A549 treated with AZD9567 at 1 μM for 4 hours (cell line): Measurements from ENCODE around the gene ABCC1. TPM values are rescaled to one million over a fixed set of nuclear protein-coding genes. Genes with fewer than 3 reads are reported as not detected.

Experiments
- total RNA-seq: library from RNA; stranded (reverse); fragments of 200-300 nt; extraction: Qiagen RNA extraction; gene quantifications from 5 replicates; pipeline ENCODE4 v1.2.3, GENCODE V29; 2022; ENCODE audit not compliant: insufficient read depth

ABCC1 gene
- 64.6 to 78.3 TPM (median 77.1 TPM) in 5 replicates for total RNA-seq

DNA sequence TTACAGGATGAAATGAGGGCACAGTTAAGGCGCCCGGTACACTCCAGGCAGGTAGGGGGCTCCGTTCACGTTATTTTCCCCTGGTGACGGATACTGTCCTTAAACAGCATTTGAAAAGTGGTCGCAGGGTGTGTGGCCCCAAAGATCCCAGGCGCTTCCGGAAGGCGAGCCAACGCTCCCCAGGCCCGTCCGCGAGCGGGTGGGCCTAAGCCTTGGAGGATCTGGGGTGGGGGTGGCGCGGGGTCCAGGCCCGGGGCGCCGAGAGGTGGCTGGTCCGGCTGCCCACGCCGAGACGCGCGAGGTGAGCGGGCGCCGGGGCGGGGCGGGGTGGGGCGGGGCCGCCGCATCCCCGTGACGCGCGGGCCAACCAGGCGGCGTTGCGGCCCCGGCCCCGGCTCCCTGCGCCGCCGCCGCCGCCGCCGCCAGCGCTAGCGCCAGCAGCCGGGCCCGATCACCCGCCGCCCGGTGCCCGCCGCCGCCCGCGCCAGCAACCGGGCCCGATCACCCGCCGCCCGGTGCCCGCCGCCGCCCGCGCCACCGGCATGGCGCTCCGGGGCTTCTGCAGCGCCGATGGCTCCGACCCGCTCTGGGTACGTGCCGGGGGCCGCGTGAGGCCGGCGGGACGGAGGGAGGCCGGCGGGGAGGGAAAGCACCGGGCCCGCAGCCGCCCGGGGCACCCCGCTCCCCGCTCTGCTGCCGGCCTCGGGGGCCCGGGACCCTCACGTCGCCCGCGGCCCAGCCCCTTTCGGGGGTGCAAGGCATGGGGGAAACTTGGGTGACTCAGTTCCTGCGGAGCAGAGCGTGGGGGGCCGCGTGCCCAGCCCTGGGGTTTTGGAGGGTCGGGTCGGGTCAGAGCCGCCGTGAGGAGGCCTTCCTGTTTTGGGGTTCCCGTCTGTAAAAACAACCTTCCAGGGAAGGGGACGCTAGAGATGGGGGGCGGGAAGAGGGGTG is at the start of gene ABCC1:
Gene ABCC1 (plus strand): TSS at position 407 of the 951 bp plus-strand sequence. CDS start 136 bp downstream, at position 543.

Other genes starting within 250 kb of the ABCC1 start
- 0.05 to 0.09 TPM (median 0.06 TPM) in 4 of 5 replicates, not detected in the other for gene MYH11, start 92.6 kb upstream of the ABCC1 start, total RNA-seq
- 31.9 to 65.1 TPM (median 35.3 TPM) in 5 replicates for gene CEP20, start 61.0 kb upstream of the ABCC1 start, total RNA-seq